Fibroblast of lung (primary cell): ENCODE data around the gene ST8SIA6. TPM values are rescaled to one million over a fixed set of nuclear protein-coding genes. Genes with fewer than 3 reads are reported as not detected.

ENCODE experiments used
- DNase-seq, 2 donors: peaks; one replicate each; pipeline versions ENCODE4 v3.0.0 to v3.0.0-alpha.2; 2010; ENCODE audit warnings: low read depth in 2 of 2
- H2AFZ ChIP-seq: 2 replicates; pipeline ENCODE4 v1.5.1; 2012; ENCODE audit warnings: low read length, control low read depth, inconsistent platforms
- H3K27ac ChIP-seq: 2 replicates; pipeline ENCODE4 v1.5.1; 2011; ENCODE audit warnings: low read length, control low read depth; ENCODE audit not compliant: insufficient read depth
- H3K27me3 ChIP-seq: 2 replicates; pipeline ENCODE4 v1.5.1; 2011; ENCODE audit warnings: mild to moderate bottlenecking, low read length; ENCODE audit not compliant: control insufficient read depth, insufficient read depth
- H3K36me3 ChIP-seq: 2 replicates; pipeline ENCODE4 v1.5.1; 2011; ENCODE audit warnings: low read length; ENCODE audit not compliant: control insufficient read depth, insufficient read depth
- H3K4me1 ChIP-seq: 2 replicates; pipeline ENCODE4 v1.5.1; 2011; ENCODE audit warnings: low read length; ENCODE audit not compliant: control insufficient read depth, insufficient read depth; ENCODE audit errors: extremely low read depth
- H3K4me2 ChIP-seq: 2 replicates; pipeline ENCODE4 v1.5.1; 2011; ENCODE audit warnings: low read length, control low read depth; ENCODE audit not compliant: insufficient read depth; ENCODE audit errors: extremely low read depth
- H3K4me3 ChIP-seq, 4 experiments: fragments of 200-600 bp in 1 of 4; sonication (generic) in 1 of 4; replicated peaks in 1 of 4; 2 replicates each; pipeline ENCODE4 v1.5.1; 2011 to 2016; ENCODE audit warnings: low read length in 4 of 4, low read depth in 3 of 4, mild to moderate bottlenecking in 3 of 4, control low read depth in 2 of 4, inconsistent platforms in 1 of 4, mixed read lengths in 1 of 4; ENCODE audit not compliant: insufficient read depth in 1 of 4; ENCODE audit errors: control extremely low read depth in 1 of 4
- H3K79me2 ChIP-seq: 2 replicates; pipeline ENCODE4 v1.5.1; 2012; ENCODE audit warnings: mild to moderate bottlenecking, low read length, inconsistent platforms; ENCODE audit not compliant: control insufficient read depth, insufficient read depth
- H3K9ac ChIP-seq: 2 replicates; pipeline ENCODE4 v1.5.1; 2011; ENCODE audit warnings: mild to moderate bottlenecking, low read length, control low read depth; ENCODE audit not compliant: insufficient read depth
- H3K9me3 ChIP-seq: 2 replicates; pipeline ENCODE4 v1.5.1; 2012; ENCODE audit warnings: low read depth, low read length; ENCODE audit not compliant: control insufficient read depth, insufficient read depth
- H4K20me1 ChIP-seq: 2 replicates; pipeline ENCODE4 v1.5.1; 2011; ENCODE audit warnings: low read length; ENCODE audit not compliant: control insufficient read depth, insufficient read depth; ENCODE audit errors: extremely low read depth
- EZH2 ChIP-seq: IDR thresholded peaks from 2 replicates; pipeline ENCODE4 v1.5.1; 2012; ENCODE audit warnings: low read length, control low read depth, mild to moderate bottlenecking; ENCODE audit errors: missing control alignments
- polyA plus RNA-seq, 2 donors: library from polyadenylated mRNA; depleted of rRNA in 1 of 2; stranded (reverse) in 1 of 2; unstranded in 1 of 2; fragments of >200 nt; gene quantifications; 2 replicates each; pipeline ENCODE4 v1.2.1, GENCODE V29; 2011 to 2012; ENCODE audit warnings: missing spikeins in 1 of 2
- total RNA-seq: library from RNA; depleted of rRNA; stranded (reverse); fragments of >200 nt; gene quantifications from 2 replicates; pipeline ENCODE4 v1.2.1, GENCODE V29; 2014
- TF ChIP-seq, protein P1 (sequence below), 2 donors: IDR thresholded peaks in 1 of 2; conservative IDR thresholded peaks in 1 of 2; 1 replicate in 1 of 2; 2 replicates in 1 of 2; pipeline ENCODE4 v1.5.1; 2011 to 2012; ENCODE audit warnings: low read length in 2 of 2, control low read depth in 1 of 2, inconsistent platforms in 1 of 2, low read depth in 1 of 2, mild to moderate bottlenecking in 1 of 2

ST8SIA6 gene
- total and polyA plus RNA-seq, 2 donors (not counting 1 experiment from before 2014, with no cell fraction given), result under 0.01 to 0.05 TPM

DNA sequence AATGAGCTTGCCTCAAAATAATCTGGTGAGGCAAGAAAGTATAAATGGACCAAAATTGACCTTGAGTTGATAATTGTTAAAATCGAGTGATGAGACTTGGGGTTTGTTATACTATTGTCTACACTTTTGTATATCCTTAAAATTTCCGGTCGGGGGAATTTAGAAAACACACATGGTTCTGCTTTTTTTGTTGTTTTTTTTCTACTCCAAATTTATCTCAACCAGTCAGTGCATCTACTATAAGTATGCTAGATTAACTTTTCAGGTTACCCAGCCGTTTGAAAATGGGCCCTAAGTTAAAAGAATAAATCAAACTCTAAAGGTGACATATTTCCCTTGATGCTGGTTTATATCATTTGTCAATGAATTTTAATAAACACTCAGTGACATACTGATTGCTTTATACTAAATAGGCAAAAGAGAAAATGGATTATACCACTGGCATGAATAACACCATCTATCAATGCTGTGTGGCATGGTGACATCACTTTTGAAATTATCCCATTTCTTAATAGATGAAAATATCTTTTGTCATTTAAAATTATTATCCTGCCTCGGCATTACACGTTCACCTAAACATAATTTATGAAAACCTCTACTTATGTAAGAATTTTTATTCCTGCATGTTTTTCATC, 40.3 kb upstream of the ST8SIA6 start:
- Histone ChIP-seq H3K4me3 (no peak overlapping the region), H4K20me1 (no peaks in the 10 kb centered on the region), H3K4me1 (no peaks in the 10 kb centered on the region), H2AFZ (no peak overlapping the region), H3K36me3 (no peaks in the 10 kb centered on the region), H3K9me3 (no peaks in the 10 kb centered on the region), H3K27ac (no peak overlapping the region), H3K9ac (no peak overlapping the region), H3K27me3 (no peaks in the 10 kb centered on the region), H3K4me2 (no peak overlapping the region), H3K79me2 (no peaks in the 10 kb centered on the region)
- DNase-seq, result no peak
- no peak for TF ChIP-seq EZH2
- TF ChIP-seq, protein P1, sequence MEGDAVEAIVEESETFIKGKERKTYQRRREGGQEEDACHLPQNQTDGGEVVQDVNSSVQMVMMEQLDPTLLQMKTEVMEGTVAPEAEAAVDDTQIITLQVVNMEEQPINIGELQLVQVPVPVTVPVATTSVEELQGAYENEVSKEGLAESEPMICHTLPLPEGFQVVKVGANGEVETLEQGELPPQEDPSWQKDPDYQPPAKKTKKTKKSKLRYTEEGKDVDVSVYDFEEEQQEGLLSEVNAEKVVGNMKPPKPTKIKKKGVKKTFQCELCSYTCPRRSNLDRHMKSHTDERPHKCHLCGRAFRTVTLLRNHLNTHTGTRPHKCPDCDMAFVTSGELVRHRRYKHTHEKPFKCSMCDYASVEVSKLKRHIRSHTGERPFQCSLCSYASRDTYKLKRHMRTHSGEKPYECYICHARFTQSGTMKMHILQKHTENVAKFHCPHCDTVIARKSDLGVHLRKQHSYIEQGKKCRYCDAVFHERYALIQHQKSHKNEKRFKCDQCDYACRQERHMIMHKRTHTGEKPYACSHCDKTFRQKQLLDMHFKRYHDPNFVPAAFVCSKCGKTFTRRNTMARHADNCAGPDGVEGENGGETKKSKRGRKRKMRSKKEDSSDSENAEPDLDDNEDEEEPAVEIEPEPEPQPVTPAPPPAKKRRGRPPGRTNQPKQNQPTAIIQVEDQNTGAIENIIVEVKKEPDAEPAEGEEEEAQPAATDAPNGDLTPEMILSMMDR (conservative IDR thresholded peaks at IDR 0.05 in 1 of 2, IDR thresholded peaks at IDR 0.05 in 1 of 2; ENCODE audit: low read depth in 1 of 2, low read length in 2 of 2), result no peak

- H3K4me1 ChIP-seq, result no peaks in the 10 kb centered on the region
- DNase-seq, result no peak
- H3K27ac ChIP-seq, result no peak overlapping the region
- no peak overlapping the region for H3K4me2 ChIP-seq
- no peak for TF ChIP-seq EZH2
- TF ChIP-seq, protein P1 (conservative IDR thresholded peaks at IDR 0.05 in 1 of 2, IDR thresholded peaks at IDR 0.05 in 1 of 2; ENCODE audit: low read depth in 1 of 2, low read length in 2 of 2), result no peak
- H3K9me3 ChIP-seq, result no peaks in the 10 kb centered on the region
- H3K36me3 ChIP-seq, result no peaks in the 10 kb centered on the region
- no peak overlapping the region for H3K4me3 ChIP-seq
- no peak overlapping the region for H3K9ac ChIP-seq
- no peak overlapping the region for H2AFZ ChIP-seq
- no peaks in the 10 kb centered on the region for H4K20me1 ChIP-seq
- no peaks in the 10 kb centered on the region for H3K79me2 ChIP-seq
- H3K27me3 ChIP-seq, result no peaks in the 10 kb centered on the region
Measured at GRCh38 chr10:17488848-17489247, 34.5 kb upstream of the ST8SIA6 start.

DNA sequence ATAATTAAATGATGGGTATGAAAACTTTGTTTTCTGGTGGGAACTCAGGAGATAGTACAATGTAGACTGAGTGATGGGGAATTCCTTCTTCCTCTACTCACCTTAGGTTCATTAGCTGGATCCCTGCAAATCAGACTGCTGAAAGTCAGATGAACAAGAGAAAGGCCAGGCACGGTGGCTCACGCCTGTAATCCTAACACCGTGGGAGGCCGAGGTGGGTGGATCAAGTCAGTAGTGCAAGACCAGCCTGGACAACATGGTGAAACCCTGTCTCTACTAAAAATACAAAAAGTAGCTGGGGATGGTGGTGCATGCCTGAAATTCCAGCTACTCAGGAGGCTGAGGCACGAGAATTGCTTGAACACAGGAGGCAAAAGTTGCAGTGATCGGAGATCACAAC, 28.7 kb upstream of the ST8SIA6 start:
- no peak for DNase-seq
- Histone ChIP-seq H3K36me3 (no peaks in the 10 kb centered on the region), H3K4me3 (no peak overlapping the region), H3K27ac (no peak overlapping the region), H3K27me3 (no peaks in the 10 kb centered on the region), H3K4me2 (no peak overlapping the region), H2AFZ (no peak overlapping the region), H4K20me1 (no peaks in the 10 kb centered on the region), H3K4me1 (no peaks in the 10 kb centered on the region), H3K9ac (no peak overlapping the region), H3K9me3 (no peaks in the 10 kb centered on the region), H3K79me2 (no peaks in the 10 kb centered on the region)
- no peak for TF ChIP-seq EZH2
- TF ChIP-seq, protein P1 (conservative IDR thresholded peaks at IDR 0.05 in 1 of 2, IDR thresholded peaks at IDR 0.05 in 1 of 2; ENCODE audit: low read depth in 1 of 2, low read length in 2 of 2), result no peak
